Ectodermal cell (in vitro differentiated cells): ENCODE measurements around the gene AVPI1.
"Not testable (repeated sequence)": the region's sequence is repeated elsewhere in the genome, so short reads cannot be mapped to it uniquely, and the experiment has no call there.

Experiments used
- H3K27ac ChIP-seq: 2 replicates; pipeline ENCODE4 v1.7.0; 2013; ENCODE audit warnings: mild to moderate bottlenecking, low read depth, low read length; ENCODE audit not compliant: insufficient read depth, poor library complexity, severe bottlenecking
- H3K27me3 ChIP-seq: 2 replicates; pipeline ENCODE4 v1.7.0; 2013; ENCODE audit warnings: mild to moderate bottlenecking, low read length; ENCODE audit not compliant: insufficient read depth, control insufficient read depth, poor library complexity, severe bottlenecking
- H3K36me3 ChIP-seq: one replicate; pipeline ENCODE4 v1.7.0; 2013; ENCODE audit warnings: low read length; ENCODE audit not compliant: control insufficient read depth, insufficient read depth
- H3K4me1 ChIP-seq: one replicate; pipeline ENCODE4 v1.7.0; 2013; ENCODE audit warnings: low read length; ENCODE audit not compliant: control insufficient read depth, insufficient read depth
- H3K4me3 ChIP-seq: 2 replicates; pipeline ENCODE4 v1.7.0; 2013; ENCODE audit warnings: low read depth, low read length, control low read depth; ENCODE audit not compliant: insufficient read depth
- H3K9me3 ChIP-seq: 2 replicates; pipeline ENCODE4 v1.7.0; 2013; ENCODE audit warnings: mild to moderate bottlenecking, low read length, moderate library complexity; ENCODE audit not compliant: control insufficient read depth
- WGBS, 2 experiments: methylation state at CpG; one replicate each; pipeline ENCODE4 v1.1.7; 2013; ENCODE audit warnings: missing lambda C conversion rate in 2 of 2; 5-methylcytosine and 5-hydroxymethylcytosine counted together

The AVPI1 gene

DNA sequence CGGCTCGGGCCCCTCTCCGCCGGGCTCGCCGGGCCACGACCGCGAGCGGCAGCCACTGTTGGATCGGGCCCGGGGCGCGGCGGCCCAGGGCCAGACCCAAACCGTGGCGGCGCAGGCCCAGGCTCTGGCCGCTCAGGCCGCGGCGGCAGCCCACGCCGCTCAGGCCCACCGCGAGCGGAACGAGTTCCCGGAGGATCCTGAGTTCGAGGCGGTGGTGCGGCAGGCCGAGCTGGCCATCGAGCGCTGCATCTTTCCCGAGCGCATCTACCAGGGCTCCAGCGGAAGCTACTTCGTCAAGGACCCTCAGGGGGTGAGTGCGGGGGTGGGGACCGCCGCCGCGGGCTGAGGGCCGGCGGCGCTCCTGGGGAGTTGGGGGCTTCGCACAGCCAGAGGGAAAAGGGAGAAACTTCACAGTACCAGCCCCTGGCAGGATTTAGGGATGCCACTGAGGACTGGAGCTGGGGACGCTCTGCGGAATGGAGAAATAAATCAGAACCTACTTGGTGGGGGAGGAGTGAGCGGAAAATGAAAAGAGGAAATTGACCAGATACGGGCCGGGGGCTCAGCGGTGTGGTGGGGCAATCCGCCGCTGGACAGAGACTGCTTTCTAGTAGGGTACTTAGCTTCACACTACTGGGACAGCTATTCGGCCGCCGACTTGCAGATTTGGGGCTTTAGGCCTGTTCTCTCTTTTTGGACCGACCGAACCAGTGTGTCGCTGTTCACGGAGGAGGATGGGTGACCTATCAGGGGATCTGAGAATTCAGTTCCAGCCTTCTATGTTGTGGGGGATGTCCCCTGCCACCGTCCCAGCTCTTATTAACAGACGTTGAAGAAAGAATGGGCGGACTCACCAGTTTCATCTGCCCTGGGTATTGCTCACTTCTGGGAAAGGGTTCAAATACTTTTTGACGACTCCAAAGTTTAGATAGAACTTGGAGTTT lies 45.9 kb downstream of the AVPI1 start:
- Histone ChIP-seq H3K4me1 (peaks cover 6% of the 10 kb centered on the region), H3K9me3 (no peaks in the 10 kb centered on the region), H3K4me3 (peak overlapping the region; percentile 62), H3K27me3 (no peaks in the 10 kb centered on the region), H3K27ac (peak overlapping the region; percentile 71), H3K36me3 (peaks cover 9% of the 10 kb centered on the region)
- 1% methylated on average over 67 of the region's 67 CpGs for WGBS, 2 experiments

GRCh38 chr10:97640174-97640867 lies 46.7 kb downstream of the AVPI1 start, which contains the start of gene PI4K2A:
TSS of gene PI4K2A (plus strand) at chr10:97640671. CDS start at chr10:97640743, 72 bp downstream.
- Histone ChIP-seq H3K9me3 (no peaks in the 10 kb centered on the region), H3K36me3 (peaks cover 9% of the 10 kb centered on the region), H3K27ac (peak within 1 kb of the TSS; percentile 71), H3K4me1 (peaks cover 6% of the 10 kb centered on the region), H3K4me3 (peak within 1 kb of the TSS; percentile 62), H3K27me3 (no peaks in the 10 kb centered on the region)
- 2% methylated on average over 54 of the region's 54 CpGs for WGBS, 2 experiments

GRCh38 chr10:97639090-97639489 lies 48.0 kb downstream of the AVPI1 start:
- H3K36me3 ChIP-seq, H3K27me3 ChIP-seq, H3K27ac ChIP-seq, H3K4me1 ChIP-seq, H3K9me3 ChIP-seq, H3K4me3 ChIP-seq: not testable (repeated sequence)
- 79 to 97% methylated on average over 3 of the region's 3 CpGs for WGBS, 2 experiments

DNA sequence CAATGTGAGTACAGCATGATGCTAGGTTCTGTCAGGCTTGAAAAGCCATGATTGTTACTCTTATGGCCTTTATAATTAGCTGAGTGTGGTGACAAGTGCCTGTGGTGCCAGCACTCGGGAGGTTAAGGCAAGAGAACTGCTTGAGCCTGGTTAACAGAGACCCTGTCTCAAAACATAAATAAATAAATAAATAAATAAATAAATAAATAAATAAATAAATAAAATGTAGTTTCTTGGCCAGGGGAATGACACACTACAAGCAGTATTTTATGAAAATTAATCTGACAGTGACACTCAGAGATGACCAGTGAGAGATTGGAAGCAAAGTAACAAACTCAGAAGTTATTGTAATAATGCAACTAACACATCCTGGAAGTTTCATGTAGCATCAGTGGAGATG lies 51.5 kb downstream of the AVPI1 start:
- no peaks in the 10 kb centered on the region for H3K27me3 ChIP-seq
- no CpG with 5 or more reads among the region's 1 CpG for WGBS, 2 experiments
- H3K4me1 ChIP-seq: no peaks in the 10 kb centered on the region
- H3K9me3 ChIP-seq: no peaks in the 10 kb centered on the region
- H3K4me3 ChIP-seq: no peak overlapping the region
- no peak overlapping the region for H3K27ac ChIP-seq
- no peaks in the 10 kb centered on the region for H3K36me3 ChIP-seq

GRCh38 chr10:97633921-97634320 lies 53.1 kb downstream of the AVPI1 start:
- no peaks in the 10 kb centered on the region for H3K9me3 ChIP-seq
- no peak overlapping the region for H3K27ac ChIP-seq
- WGBS, 2 experiments: 86 to 90% methylated on average over 8 of the region's 8 CpGs

DNA sequence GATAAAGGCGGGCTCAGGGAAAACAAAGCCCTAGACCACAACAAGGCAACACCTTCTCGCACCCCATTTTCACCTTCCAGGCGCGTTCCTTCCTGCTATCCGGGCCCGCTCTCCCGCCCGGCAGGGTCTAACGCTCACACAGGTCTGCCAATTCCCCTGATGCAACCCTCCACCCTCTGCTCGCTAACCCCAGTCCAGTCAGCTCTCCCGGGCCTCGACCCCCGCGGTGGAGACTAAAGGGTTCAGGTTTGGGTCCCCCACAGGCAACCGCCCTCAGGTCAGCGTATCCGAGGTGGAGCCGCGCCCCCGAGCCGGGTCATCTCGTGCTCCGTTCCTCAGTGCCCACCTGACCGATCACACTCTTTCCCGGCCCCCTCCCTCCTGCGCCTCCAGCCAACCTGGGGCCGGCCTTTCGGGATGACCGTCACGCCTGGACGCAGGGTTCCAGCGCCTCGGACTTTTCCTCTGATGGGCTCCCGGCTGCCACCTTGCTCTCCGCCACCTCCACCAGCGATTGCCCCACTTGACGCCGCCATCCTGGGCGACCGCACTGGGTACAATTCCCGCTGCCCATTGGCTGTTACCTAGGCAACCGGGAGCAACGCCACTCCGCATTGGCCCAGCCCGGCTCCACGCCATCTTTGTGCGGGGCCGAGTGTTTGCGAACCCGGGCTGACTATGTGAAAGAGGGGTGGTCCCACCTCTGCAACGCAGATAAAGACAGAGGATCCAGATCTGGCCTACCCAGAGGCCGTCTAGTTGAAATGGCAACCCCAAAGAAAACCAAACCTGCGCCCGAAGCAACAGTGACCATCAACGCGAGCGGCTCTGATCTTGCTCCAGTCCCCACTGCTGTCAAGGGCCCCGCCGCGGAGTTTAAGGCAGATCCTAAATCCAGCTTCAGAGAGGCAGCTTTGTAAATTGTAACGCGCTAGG lies 53.8 kb downstream of the AVPI1 start, which contains the start of gene MORN4:
Gene MORN4, minus strand, starts transcription at position 552 of the 936 bp plus-strand sequence. CDS start 13,847 bp downstream, outside the sequence.
- H3K4me3 ChIP-seq: peak within 1 kb of the TSS; percentile 63
- H3K36me3 ChIP-seq: no peaks in the 10 kb centered on the region
- WGBS, 2 experiments: 8 to 9% methylated on average over 62 of the region's 62 CpGs
- H3K27me3 ChIP-seq: no peaks in the 10 kb centered on the region
- H3K9me3 ChIP-seq: no peaks in the 10 kb centered on the region
- H3K4me1 ChIP-seq: no peaks in the 10 kb centered on the region
- H3K27ac ChIP-seq: peak within 1 kb of the TSS; percentile 18

More at GRCh38 chr10:97633921-97634320, 53.1 kb downstream of the AVPI1 start:
- Histone ChIP-seq H3K4me3 (peak overlapping the region; percentile 63), H3K4me1 (no peaks in the 10 kb centered on the region), H3K36me3 (no peaks in the 10 kb centered on the region), H3K27me3 (no peaks in the 10 kb centered on the region)

- Histone ChIP-seq H3K27ac (no peak overlapping the region), H3K9me3 (no peaks in the 10 kb centered on the region), H3K4me1 (no peaks in the 10 kb centered on the region), H3K36me3 (no peaks in the 10 kb centered on the region), H3K4me3 (no peak overlapping the region), H3K27me3 (no peaks in the 10 kb centered on the region)
Measured at GRCh38 chr10:97631098-97631497, 55.9 kb downstream of the AVPI1 start.

- H3K9me3 ChIP-seq: no peaks in the 10 kb centered on the region
- H3K4me1 ChIP-seq: no peaks in the 10 kb centered on the region
- 88 to 95% methylated on average over 5 of the region's 5 CpGs for WGBS, 2 experiments
- no peaks in the 10 kb centered on the region for H3K36me3 ChIP-seq
- H3K27me3 ChIP-seq: no peaks in the 10 kb centered on the region
- no peak overlapping the region for H3K4me3 ChIP-seq
- no peak overlapping the region for H3K27ac ChIP-seq
Measured at GRCh38 chr10:97629289-97629688, 57.8 kb downstream of the AVPI1 start.

GRCh38 chr10:97628228-97628627 lies 58.8 kb downstream of the AVPI1 start:
- no peak overlapping the region for H3K4me3 ChIP-seq
- H3K4me1 ChIP-seq: no peaks in the 10 kb centered on the region
- no peaks in the 10 kb centered on the region for H3K36me3 ChIP-seq
- 92 to 96% methylated on average over 3 of the region's 3 CpGs for WGBS, 2 experiments
- H3K9me3 ChIP-seq: no peaks in the 10 kb centered on the region
- no peak overlapping the region for H3K27ac ChIP-seq
- no peaks in the 10 kb centered on the region for H3K27me3 ChIP-seq
